ENCODE data around the gene RCOR2.

The RCOR2 gene

DNA sequence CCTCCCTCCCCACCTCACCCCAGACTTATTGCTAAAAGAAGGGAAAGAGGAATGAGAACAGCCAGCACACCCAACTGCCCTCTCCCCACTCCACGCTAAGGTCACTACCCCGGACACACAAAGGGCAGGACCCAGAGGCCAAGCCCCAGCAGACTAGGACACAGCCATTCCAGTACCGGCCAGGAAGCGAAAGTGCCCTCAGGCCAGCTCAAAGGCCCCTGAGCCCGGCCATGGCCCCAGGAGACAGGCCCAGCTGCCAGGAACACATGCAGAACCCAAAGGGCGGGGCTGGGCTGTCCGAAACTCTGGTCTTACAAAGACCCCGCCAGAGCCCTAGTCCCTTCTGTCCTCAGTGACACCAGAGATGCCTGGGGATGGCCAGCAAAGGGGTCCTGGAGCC, 5.5 kb downstream of the RCOR2 start:
- no peaks in the 10 kb centered on the region; the same call in 1 of the 2 replicates for H3K27me3 ChIP-seq (replicated peaks; ENCODE audit: control insufficient read depth, insufficient read depth, low read length)
- no peak for DNase-seq (ENCODE audit: extremely low read depth, insufficient read length)
- no peak overlapping the region for H3K4me3 ChIP-seq (replicated peaks; ENCODE audit: low read depth, low read length)
- TF ChIP-seq, protein P1, sequence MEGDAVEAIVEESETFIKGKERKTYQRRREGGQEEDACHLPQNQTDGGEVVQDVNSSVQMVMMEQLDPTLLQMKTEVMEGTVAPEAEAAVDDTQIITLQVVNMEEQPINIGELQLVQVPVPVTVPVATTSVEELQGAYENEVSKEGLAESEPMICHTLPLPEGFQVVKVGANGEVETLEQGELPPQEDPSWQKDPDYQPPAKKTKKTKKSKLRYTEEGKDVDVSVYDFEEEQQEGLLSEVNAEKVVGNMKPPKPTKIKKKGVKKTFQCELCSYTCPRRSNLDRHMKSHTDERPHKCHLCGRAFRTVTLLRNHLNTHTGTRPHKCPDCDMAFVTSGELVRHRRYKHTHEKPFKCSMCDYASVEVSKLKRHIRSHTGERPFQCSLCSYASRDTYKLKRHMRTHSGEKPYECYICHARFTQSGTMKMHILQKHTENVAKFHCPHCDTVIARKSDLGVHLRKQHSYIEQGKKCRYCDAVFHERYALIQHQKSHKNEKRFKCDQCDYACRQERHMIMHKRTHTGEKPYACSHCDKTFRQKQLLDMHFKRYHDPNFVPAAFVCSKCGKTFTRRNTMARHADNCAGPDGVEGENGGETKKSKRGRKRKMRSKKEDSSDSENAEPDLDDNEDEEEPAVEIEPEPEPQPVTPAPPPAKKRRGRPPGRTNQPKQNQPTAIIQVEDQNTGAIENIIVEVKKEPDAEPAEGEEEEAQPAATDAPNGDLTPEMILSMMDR (IDR thresholded peaks at IDR 0.05; ENCODE audit: insufficient read depth, low read length, poor library complexity, severe bottlenecking), result no peak
- H3K36me3 ChIP-seq (ENCODE audit: control insufficient read depth, insufficient read depth, low read length), result peaks cover 15% of the 10 kb centered on the region

DNA sequence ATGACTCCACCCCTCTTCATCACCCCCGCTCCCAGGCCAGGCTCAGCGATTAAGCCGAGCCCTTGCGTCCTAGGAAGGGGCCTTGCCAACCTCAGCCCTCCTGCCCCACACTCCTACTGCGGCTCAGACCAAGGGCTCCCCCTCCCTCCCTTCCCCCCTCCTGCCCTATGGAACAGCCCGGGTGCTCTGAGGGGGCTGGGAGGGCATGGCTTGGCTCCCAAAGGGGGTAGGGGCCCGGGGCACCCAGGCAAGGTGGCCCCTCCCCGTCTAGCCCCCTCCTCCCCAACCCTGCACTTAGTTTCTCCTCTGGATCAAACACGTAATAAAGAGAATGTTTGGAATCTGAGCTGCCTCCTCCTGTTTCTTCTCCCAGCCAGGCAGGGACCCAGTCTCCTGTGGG, 6.3 kb downstream of the RCOR2 start:
- Histone ChIP-seq H3K36me3 (ENCODE audit: control insufficient read depth, insufficient read depth, low read length) (peaks cover 17% of the 10 kb centered on the region), H3K4me3 (replicated peaks; ENCODE audit: low read depth, low read length) (no peak overlapping the region), H3K27me3 (replicated peaks; ENCODE audit: control insufficient read depth, insufficient read depth, low read length) (no peaks in the 10 kb centered on the region; the same call in 1 of the 2 replicates)
- no peak for DNase-seq (ENCODE audit: extremely low read depth, insufficient read length)
- TF ChIP-seq, protein P1 (IDR thresholded peaks at IDR 0.05; ENCODE audit: insufficient read depth, low read length, poor library complexity, severe bottlenecking), result no peak

DNA sequence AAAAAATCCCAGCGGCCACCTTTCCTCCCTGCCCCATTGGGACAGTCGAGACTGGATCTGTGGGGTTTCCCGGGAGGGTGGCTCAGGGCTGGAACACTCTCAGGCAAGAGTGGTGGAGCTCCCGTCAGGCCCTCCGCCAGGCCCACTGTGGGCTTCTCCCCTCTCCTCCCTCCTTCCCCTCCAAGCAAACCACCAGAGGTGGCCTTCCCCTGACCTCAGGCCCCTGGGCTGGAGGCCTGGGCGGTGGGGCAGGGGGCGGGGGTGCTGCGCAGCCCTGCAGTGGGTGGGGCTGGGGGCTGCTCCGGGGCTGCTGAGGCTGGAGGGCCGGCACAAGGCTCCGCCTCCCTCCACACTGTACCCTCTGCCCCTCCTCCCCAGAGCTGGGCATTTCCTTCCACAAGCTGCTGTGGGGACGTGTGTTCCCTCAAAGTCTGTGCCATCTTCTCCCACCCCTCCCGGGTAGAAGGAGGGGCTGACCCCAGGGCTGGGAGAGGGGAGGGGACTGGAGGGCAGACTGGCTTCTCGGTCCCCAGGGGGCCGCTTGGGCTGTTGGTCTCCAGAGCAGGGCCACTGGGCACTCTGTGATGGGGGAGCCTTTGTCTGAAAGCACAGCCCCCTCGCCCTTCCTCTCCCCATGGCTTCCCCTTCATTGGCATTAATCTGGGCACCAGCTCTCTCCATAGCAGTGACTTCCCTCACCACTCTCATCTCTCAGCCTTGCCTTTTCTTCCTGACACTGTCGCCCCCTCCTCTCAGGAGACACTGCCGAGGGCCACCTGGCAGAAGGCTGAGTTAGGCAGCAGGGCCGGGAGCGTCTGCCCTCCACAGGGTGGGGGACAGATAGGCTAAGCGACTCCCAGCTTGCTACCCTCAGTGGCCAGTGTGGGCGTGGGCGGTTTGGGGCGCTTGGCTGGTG, 7.1 kb downstream of the RCOR2 start:
- TF ChIP-seq, protein P1 (IDR thresholded peaks at IDR 0.05; ENCODE audit: insufficient read depth, low read length, poor library complexity, severe bottlenecking), result no peak
- DNase-seq (ENCODE audit: extremely low read depth, insufficient read length), result no peak
- Histone ChIP-seq H3K27me3 (replicated peaks; ENCODE audit: control insufficient read depth, insufficient read depth, low read length) (no peaks in the 10 kb centered on the region), H3K4me3 (replicated peaks; ENCODE audit: low read depth, low read length) (no peak overlapping the region), H3K36me3 (ENCODE audit: control insufficient read depth, insufficient read depth, low read length) (peaks cover 21% of the 10 kb centered on the region)

DNA sequence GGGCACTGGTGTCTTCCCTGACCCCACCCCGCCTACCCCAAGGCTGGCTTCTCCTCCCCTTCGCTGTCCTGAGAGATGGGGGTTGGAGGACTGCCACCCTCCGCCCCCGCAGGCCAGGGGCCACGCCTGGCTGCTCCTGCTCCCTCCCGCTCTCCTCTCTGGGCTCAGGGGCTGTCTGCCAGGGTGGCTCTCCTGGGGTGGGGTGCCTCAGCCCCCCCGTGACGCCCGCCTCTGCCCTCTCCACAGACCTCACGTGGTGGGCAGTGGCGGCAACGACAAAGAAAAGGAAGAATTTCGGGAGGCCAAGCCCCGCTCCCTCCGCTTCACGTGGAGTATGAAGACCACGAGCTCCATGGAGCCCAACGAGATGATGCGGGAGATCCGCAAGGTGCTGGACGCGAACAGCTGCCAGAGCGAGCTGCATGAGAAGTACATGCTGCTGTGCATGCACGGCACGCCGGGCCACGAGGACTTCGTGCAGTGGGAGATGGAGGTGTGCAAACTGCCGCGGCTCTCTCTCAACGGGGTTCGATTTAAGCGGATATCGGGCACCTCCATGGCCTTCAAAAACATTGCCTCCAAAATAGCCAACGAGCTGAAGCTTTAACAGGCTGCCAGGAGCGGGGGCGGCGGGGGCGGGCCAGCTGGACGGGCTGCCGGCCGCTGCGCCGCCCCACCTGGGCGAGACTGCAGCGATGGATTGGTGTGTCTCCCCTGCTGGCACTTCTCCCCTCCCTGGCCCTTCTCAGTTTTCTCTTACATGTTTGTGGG, 8.1 kb downstream of the RCOR2 start:
- Histone ChIP-seq H3K4me3 (replicated peaks; ENCODE audit: low read depth, low read length) (no peak overlapping the region), H3K36me3 (ENCODE audit: control insufficient read depth, insufficient read depth, low read length) (peaks cover 26% of the 10 kb centered on the region)

DNA sequence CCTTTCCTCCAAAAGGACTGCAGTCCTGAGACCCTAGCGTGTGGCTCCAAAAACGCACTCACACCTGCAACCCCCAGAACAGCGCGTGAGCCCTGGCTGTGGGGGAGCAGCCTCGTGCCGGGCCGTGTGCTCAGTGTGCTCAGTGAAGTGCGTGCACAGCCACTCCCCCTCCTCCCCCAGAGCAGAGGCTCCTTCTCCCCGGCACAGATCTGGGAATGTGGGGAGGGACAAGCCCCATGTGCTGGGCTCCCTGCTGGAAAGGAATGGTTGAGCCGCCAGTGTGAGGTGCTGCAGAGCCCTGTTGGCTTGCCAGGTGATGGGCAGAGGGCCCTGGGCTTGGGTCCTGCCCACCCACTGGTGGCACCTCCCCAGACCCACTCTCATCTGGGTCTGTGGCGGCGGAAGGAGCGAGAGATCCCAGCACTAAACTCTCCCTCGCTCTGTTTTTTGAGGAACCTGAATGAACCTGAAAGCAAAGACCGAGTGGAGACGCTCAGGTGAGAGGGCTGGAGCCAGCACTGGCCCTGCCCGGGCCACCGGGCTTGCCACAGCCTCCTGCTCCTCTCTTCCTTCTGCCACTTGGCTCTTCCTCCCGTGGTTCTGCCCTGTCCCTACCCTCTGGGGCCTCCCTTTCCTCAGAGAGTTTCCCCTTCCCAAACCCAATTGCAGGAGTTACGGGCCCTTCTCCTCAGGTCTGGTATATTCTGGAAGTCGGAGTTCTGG, 9.0 kb downstream of the RCOR2 start:
- Histone ChIP-seq H3K36me3 (ENCODE audit: control insufficient read depth, insufficient read depth, low read length) (peaks cover 34% of the 10 kb centered on the region), H3K4me3 (replicated peaks; ENCODE audit: low read depth, low read length) (no peak overlapping the region), H3K27me3 (replicated peaks; ENCODE audit: control insufficient read depth, insufficient read depth, low read length) (no peaks in the 10 kb centered on the region)
- DNase-seq (ENCODE audit: extremely low read depth, insufficient read length), result no peak
- TF ChIP-seq, protein P1 (IDR thresholded peaks at IDR 0.05; ENCODE audit: insufficient read depth, low read length, poor library complexity, severe bottlenecking), result no peak

More for the DNA sequence above, 8.1 kb downstream of the RCOR2 start:
- no peaks in the 10 kb centered on the region for H3K27me3 ChIP-seq (replicated peaks; ENCODE audit: control insufficient read depth, insufficient read depth, low read length)
- no peak for DNase-seq (ENCODE audit: extremely low read depth, insufficient read length)
- TF ChIP-seq, protein P1 (IDR thresholded peaks at IDR 0.05; ENCODE audit: insufficient read depth, low read length, poor library complexity, severe bottlenecking), result no peak
